GM06990 (cell line): ENCODE measurements around the gene DPEP3.
A peak's percentile ranks its signal among the peaks of the same experiment; 100 is the strongest.

Experiments used
- DNase-seq: peaks from one replicate; pipeline ENCODE4 v3.0.0-alpha.2; 2011; ENCODE audit not compliant: insufficient read length; ENCODE audit errors: extremely low read depth
- H3K27me3 ChIP-seq: replicated peaks from 2 replicates; pipeline ENCODE4 v1.6.0; 2011; ENCODE audit warnings: low read length; ENCODE audit not compliant: control insufficient read depth, insufficient read depth
- H3K36me3 ChIP-seq: 2 replicates; pipeline ENCODE4 v1.5.1; 2011; ENCODE audit warnings: low read length; ENCODE audit not compliant: control insufficient read depth, insufficient read depth
- H3K4me3 ChIP-seq: replicated peaks from 2 replicates; pipeline ENCODE4 v1.5.1; 2011; ENCODE audit warnings: low read depth, mild to moderate bottlenecking, control low read depth, low read length
- TF ChIP-seq, protein P1 (sequence below): IDR thresholded peaks from 2 replicates; pipeline ENCODE4 v1.5.1; 2011; ENCODE audit warnings: low read length, control low read depth, mild to moderate bottlenecking, inconsistent platforms; ENCODE audit not compliant: insufficient read depth, poor library complexity, severe bottlenecking

DPEP3 gene

DNA sequence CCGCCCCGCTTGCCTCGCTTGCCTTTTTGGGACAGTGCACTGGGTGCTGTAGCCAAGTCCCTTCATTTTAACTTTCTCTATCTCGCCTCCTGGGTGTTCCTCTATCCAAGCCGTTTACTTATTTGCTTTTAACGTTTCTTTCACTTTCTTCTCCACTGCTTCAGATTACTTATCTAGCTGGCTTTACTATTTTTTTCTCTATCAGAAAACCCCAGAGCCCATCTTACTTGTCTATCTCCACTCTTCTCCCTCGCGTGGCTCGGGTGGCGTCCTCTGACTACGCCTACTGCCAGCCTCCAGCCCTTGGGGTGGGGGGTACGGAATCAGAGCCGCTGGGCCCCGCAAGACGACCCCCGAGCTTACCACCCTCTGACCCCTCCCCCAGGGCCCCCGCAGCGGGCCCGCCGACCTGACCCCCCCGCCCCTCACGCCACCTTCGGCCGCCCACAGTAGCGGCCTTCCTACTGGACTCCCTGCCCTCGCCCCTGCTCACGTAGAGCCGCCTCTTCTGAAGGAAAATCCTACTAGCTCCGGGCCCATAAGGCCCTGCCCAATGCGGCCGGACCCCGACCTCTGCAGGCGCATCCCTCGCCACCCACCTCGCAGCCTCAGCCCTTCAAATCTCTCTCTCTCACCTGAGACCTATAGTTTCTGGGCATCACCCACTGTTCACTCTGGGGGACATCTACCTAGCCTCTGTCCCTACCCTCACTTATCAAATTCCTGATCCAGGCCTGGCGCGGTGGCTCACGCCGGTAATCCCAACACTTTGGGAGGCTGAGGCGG is 10.9 kb downstream of the DPEP3 start:
- DNase-seq: no peak
- Histone ChIP-seq H3K4me3 (peak overlapping the region; percentile 66), H3K36me3 (no peaks in the 10 kb centered on the region), H3K27me3 (no peaks in the 10 kb centered on the region)
- TF ChIP-seq, protein P1, sequence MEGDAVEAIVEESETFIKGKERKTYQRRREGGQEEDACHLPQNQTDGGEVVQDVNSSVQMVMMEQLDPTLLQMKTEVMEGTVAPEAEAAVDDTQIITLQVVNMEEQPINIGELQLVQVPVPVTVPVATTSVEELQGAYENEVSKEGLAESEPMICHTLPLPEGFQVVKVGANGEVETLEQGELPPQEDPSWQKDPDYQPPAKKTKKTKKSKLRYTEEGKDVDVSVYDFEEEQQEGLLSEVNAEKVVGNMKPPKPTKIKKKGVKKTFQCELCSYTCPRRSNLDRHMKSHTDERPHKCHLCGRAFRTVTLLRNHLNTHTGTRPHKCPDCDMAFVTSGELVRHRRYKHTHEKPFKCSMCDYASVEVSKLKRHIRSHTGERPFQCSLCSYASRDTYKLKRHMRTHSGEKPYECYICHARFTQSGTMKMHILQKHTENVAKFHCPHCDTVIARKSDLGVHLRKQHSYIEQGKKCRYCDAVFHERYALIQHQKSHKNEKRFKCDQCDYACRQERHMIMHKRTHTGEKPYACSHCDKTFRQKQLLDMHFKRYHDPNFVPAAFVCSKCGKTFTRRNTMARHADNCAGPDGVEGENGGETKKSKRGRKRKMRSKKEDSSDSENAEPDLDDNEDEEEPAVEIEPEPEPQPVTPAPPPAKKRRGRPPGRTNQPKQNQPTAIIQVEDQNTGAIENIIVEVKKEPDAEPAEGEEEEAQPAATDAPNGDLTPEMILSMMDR: no peak

DNA sequence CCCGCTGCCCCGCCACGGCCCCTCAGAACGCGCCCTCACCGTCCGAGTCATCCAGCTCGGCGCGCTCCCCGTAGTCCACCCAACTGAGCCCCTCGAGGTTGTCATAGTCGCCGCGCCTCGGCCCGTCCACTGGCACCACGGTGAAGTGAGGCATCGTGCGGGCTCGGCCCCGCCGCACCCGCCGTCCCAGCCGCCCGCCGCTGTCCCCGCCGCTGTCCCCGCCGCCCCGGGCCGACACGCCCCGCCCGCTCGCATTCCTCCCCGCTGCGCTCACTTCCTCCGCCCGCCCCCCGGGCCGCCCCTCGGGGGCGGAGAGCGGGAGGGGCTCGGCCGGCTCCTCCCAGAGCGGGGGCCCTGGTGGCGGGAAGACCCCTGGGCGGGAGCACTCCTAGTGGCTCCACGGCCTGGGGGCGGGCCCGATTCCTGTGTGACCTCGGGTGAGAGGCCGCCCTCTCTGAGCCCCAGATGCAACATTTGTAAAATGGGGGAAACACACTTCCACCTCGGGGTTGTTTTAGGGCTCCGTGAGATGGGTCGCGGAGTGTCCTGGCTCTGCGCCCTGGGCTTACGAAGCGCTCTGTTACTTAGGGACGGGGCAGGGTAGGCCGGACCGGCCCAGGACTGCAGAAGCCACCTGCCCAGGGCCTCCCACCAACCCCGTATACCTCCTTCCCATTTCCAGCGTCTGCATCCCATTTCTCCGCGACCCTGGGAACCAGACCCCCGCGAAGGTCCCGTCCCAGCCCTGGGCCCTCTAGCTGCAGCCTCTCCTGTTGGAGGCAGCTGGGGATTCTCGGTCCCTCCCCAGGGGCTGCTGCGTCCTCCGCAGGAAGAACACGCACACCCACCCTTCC is 11.7 kb downstream of the DPEP3 start, which contains the start of gene SLC12A4:
Gene SLC12A4 (minus strand): TSS at position 238 of the 854 bp plus-strand sequence. CDS start 84 bp downstream, at position 154.
- Histone ChIP-seq H3K4me3 (peak within 1 kb of the TSS; percentile 66), H3K27me3 (no peaks in the 10 kb centered on the region), H3K36me3 (peaks cover 4% of the 10 kb centered on the region; the same call in 1 of the 2 replicates)
- TF ChIP-seq, protein P1: no peak
- peak; percentile 91 for DNase-seq

DNA sequence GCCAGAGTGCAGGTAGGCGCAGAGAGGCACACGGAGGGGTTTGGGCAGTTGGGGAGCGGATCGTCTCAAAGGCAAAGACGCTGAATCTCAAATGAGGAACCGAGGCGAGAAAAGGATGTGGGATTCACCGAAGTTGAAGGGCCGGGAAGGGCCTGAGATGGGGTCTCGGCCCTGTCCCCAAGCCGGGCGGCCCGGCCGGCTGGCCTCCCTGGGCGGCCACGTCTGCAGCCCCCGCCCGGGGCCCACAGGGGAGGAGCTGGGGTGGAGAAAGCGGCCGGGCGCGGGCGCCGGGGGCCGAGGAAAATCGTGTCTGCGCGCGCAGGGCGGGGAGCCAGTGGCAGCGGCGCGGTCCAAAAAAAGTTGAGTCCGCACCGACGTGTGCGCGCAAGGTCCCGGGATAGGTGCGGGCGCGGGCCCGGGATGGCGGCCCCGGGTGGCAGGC is 12.3 kb downstream of the DPEP3 start:
- H3K27me3 ChIP-seq: no peaks in the 10 kb centered on the region
- TF ChIP-seq, protein P1: no peak
- H3K36me3 ChIP-seq: peaks cover 7% of the 10 kb centered on the region; the same call in 1 of the 2 replicates
- H3K4me3 ChIP-seq: peak overlapping the region; percentile 66
- peak; percentile 55 for DNase-seq

DNA sequence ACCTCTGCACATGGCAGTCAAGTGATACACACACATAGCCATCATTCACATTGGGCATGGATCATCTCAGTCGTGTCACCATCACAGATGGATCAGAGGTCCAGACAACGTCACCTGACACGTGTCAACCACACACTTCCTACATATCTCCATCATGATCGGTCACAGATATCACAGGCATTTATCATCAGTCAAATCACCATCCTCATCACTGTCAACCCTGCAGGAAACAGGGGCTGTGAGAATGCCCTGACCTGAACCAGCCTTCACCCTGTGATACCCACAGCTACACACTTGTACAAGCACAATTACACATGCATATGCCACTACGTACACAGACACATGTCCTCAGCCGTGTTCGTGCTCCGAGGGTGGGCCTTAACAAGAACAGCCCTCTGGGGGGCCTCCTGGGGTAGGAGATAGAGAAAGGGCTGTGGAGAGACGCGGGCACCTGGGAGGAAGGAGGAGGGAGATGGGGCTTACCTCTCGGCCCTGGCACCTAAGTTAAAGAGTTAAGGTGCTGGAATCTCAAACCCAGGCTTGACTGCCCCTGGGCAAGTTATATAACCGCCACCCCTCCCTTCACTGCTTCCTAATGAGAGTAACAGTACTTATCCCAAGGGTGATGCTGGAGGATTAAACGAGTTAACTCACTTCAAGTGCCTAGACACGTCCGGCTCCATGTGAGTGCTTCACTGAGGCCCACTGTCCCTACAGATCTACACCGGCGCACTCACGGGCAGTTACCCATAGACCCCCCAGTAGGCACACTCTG is 12.9 kb downstream of the DPEP3 start:
- TF ChIP-seq, protein P1: no peak
- DNase-seq: peak; percentile 38
- Histone ChIP-seq H3K36me3 (peaks cover 7% of the 10 kb centered on the region; the same call in 1 of the 2 replicates), H3K27me3 (no peaks in the 10 kb centered on the region), H3K4me3 (peak overlapping the region; percentile 66)

DNA sequence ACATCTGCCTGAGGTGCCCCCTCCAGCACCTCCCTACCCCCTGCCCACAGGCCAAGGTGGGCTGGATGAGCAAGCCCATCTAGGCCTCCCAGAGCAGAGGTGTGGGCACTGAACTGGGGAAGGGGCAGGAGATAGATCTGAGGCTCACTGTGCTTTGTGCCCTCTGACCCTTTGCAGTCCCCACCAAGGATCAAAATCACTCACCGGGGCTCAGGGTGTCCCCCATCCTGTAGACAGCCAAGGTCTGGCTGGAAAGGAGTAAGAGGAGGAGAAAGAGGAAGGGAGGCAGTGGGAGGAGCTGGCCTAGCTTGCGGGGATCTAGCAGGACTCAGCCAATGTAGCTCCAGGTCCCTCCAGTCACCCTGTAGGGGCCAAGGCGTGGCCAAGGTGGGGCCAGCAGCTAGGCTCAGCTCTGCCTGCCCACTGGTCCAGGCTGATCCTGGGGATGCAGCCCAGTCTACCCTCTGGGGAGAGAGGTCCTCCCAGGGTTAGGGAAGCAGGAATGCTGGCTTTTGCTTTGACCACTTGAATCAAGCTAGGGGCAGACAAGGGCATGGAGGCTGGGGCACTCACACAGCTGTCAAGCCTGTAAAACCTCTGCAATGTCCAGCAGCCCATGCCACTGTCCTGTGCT is 13.6 kb downstream of the DPEP3 start:
- Histone ChIP-seq H3K36me3 (peaks cover 13% of the 10 kb centered on the region), H3K4me3 (peak overlapping the region; percentile 66), H3K27me3 (no peaks in the 10 kb centered on the region)
- TF ChIP-seq, protein P1: no peak
- DNase-seq: no peak
